ENCODE results near the gene SRPK2. TPM values are rescaled to one million over a fixed set of nuclear protein-coding genes. Genes with fewer than 3 reads are reported as not detected.

The SRPK2 gene
- total RNA-seq, 1 donor from 2014 or later: 56.4 TPM

GRCh38 chr7:105112440-105113418 is 276.0 kb downstream of the SRPK2 start:
- H3K36me3 Mint-ChIP-seq (ENCODE audit: low read depth): peaks cover 55% of the 10 kb centered on the region
- intact Hi-C loops (cut with micrococcal nuclease): no loop called here
- peak overlapping the region; percentile 77 for H3K27ac Mint-ChIP-seq
- H3K27me3 Mint-ChIP-seq (ENCODE audit: insufficient read depth): no peaks in the 10 kb centered on the region
- H3K4me3 Mint-ChIP-seq: no peak overlapping the region
- peaks cover 6% of the 10 kb centered on the region for H3K4me1 Mint-ChIP-seq (ENCODE audit: low read depth)
- DNase-seq (ENCODE audit: low spot score): no peak
- peaks cover 3% of the 10 kb centered on the region for H3K9me3 Mint-ChIP-seq

GRCh38 chr7:105107458-105107857 is 281.3 kb downstream of the SRPK2 start:
- Mint-ChIP-seq H3K4me1 (ENCODE audit: low read depth) (peaks cover 17% of the 10 kb centered on the region), H3K9me3 (no peaks in the 10 kb centered on the region), H3K27me3 (ENCODE audit: insufficient read depth) (no peaks in the 10 kb centered on the region), H3K4me3 (no peak overlapping the region), H3K27ac (no peak overlapping the region), H3K36me3 (ENCODE audit: low read depth) (peaks cover 47% of the 10 kb centered on the region)
- intact Hi-C loops (cut with micrococcal nuclease): loop anchor here (5.0 kb wide), 2 partner anchors 35 to 320 kb away; no protein-coding TSS in a partner anchor
- no peak for DNase-seq (ENCODE audit: low spot score)

DNA sequence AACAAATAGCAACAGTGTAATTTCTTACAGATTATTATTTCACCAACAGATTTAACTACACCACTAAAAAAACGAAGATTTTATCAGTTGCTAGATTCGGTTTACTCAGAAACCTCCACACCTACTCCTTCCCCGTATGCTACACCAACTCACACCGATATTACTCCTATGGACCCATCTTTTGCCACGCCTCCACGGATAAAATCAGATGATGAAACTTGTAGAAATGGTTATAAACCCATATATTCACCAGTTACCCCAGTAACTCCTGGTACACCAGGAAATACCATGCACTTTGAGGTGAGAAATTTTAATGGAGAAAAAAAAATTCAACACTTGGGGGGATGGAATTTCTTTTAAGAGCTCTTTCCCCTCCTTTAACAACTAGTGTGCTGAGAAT is 282.2 kb downstream of the SRPK2 start:
- no peak for DNase-seq (ENCODE audit: low spot score)
- Mint-ChIP-seq H3K9me3 (no peaks in the 10 kb centered on the region), H3K27ac (peak overlapping the region; percentile 28), H3K36me3 (ENCODE audit: low read depth) (peaks cover 42% of the 10 kb centered on the region), H3K4me3 (no peak overlapping the region), H3K4me1 (ENCODE audit: low read depth) (peaks cover 11% of the 10 kb centered on the region), H3K27me3 (ENCODE audit: insufficient read depth) (no peaks in the 10 kb centered on the region)
- intact Hi-C loops (cut with micrococcal nuclease): loop anchor here (5.0 kb wide), 2 partner anchors 34 to 321 kb away; no protein-coding TSS in a partner anchor

DNA sequence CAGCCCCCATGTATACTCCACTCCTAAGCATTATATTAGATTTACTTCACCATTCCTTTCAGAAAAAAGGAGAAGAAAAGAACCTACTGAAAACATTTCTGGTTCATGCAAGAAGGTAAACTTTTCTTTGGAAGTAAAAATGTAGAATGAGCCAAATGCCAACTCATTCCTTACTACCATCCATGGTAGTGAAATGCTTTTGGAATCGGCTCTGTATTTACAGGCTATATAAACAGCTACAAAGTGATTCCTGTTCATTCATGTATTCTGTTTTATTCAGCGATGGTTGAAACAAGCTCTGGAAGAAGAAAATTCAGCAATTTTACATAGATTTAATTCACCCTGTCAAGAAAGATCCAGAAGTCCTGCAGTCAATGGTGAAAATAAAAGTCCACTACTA is 283.1 kb downstream of the SRPK2 start:
- intact Hi-C loops (cut with micrococcal nuclease): loop anchor here (5.0 kb wide), 2 partner anchors 33 to 322 kb away; no protein-coding TSS in a partner anchor
- no peak overlapping the region for H3K4me3 Mint-ChIP-seq
- peak overlapping the region; percentile 58 for H3K27ac Mint-ChIP-seq
- H3K36me3 Mint-ChIP-seq (ENCODE audit: low read depth): peaks cover 43% of the 10 kb centered on the region
- peaks cover 19% of the 10 kb centered on the region for H3K4me1 Mint-ChIP-seq (ENCODE audit: low read depth)
- no peaks in the 10 kb centered on the region for H3K27me3 Mint-ChIP-seq (ENCODE audit: insufficient read depth)
- no peaks in the 10 kb centered on the region for H3K9me3 Mint-ChIP-seq
- DNase-seq (ENCODE audit: low spot score): no peak

DNA sequence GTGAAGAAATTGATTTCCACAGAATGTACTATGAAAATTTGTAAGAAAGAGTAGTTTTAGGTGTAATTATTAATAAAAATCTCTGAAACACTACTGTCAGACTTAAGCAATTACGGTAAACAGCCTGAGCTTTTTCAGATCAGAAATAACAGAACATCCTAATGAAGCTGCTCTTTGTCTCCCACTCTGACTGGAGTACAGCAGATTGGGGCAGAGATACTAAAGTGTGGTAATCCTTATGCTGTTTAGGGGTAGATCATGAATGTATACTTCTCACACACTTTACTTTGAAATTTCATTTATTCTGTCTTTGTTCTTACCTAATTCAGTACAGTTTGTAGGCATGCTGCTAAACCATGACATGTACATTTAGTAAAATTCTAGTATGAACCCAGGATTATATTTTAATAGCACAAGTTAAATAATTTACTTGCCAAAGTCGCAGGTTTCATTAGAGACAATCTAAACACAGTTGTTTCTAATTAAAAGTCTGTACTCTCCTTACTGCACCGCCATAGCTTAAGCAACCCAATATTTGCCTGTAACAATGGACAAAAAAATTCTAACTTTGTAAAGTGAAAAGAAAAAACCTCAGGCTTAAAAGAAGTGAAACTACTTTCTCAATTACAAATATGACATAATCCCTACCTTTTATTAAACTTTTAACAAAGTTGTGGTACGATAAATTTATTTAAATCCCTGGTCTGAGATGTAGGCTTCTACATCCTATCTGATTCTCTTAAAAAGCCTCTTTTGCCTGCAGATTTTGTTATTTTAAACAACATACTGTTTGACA is 286.0 kb downstream of the SRPK2 start:
- Mint-ChIP-seq H3K4me3 (no peak overlapping the region), H3K4me1 (ENCODE audit: low read depth) (peaks cover 43% of the 10 kb centered on the region), H3K27me3 (ENCODE audit: insufficient read depth) (no peaks in the 10 kb centered on the region), H3K9me3 (no peaks in the 10 kb centered on the region), H3K36me3 (ENCODE audit: low read depth) (peaks cover 49% of the 10 kb centered on the region), H3K27ac (peak overlapping the region; percentile 52)
- DNase-seq (ENCODE audit: low spot score): no peak
- intact Hi-C loops (cut with micrococcal nuclease): loop anchor here (5.0 kb wide), 1 partner anchor 705 kb away; no protein-coding TSS in a partner anchor

- Mint-ChIP-seq H3K9me3 (no peaks in the 10 kb centered on the region), H3K36me3 (ENCODE audit: low read depth) (peaks cover 46% of the 10 kb centered on the region)
Measured at GRCh38 chr7:105101864-105102263, 286.9 kb downstream of the SRPK2 start.

DNA sequence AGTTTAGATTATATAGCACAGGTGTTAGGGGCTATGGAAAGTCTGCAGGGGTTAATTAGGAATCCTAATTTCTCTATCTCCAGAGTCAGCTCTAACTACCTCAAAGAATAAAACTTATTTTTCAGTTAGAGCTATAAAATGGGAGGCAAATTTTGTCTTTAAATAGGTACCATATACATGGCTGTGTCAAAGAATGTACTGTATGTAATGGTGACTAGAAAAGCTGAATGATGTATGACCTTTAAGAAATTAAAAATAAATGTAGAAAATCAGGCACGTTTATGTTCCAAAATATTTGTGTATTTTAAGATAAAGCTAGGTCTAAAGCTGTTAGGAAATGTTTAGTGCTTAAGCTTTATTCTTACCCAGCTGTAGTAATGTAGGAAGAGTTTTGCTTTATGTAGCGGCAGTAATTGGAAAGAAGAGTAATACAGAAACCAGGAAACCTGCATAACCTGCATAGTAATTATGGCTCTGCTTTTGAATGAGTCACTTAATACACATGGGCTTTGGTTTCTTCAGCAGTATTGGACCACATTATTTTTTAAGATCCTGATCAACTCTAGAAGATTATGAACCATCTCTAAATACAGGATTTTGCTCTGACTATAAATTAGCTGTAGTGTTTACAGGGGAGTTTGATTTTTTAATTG is 289.7 kb downstream of the SRPK2 start:
- Mint-ChIP-seq H3K4me1 (ENCODE audit: low read depth) (peaks cover 52% of the 10 kb centered on the region), H3K27me3 (ENCODE audit: insufficient read depth) (no peaks in the 10 kb centered on the region), H3K9me3 (no peaks in the 10 kb centered on the region), H3K36me3 (ENCODE audit: low read depth) (peaks cover 51% of the 10 kb centered on the region), H3K27ac (peak overlapping the region; percentile 84), H3K4me3 (no peak overlapping the region)
- intact Hi-C loops (cut with micrococcal nuclease): loop anchor here (2.0 kb wide), 2 partner anchors 118 to 176 kb away; no protein-coding TSS in a partner anchor
- DNase-seq (ENCODE audit: low spot score): no peak

More at GRCh38 chr7:105101864-105102263, 286.9 kb downstream of the SRPK2 start:
- intact Hi-C loops (cut with micrococcal nuclease): loop anchor here (5.0 kb wide), 1 partner anchor 705 kb away; no protein-coding TSS in a partner anchor
- peaks cover 47% of the 10 kb centered on the region for H3K4me1 Mint-ChIP-seq (ENCODE audit: low read depth)
- no peaks in the 10 kb centered on the region for H3K27me3 Mint-ChIP-seq (ENCODE audit: insufficient read depth)
- DNase-seq (ENCODE audit: low spot score): no peak
- no peak overlapping the region for H3K4me3 Mint-ChIP-seq
- no peak overlapping the region for H3K27ac Mint-ChIP-seq

DNA sequence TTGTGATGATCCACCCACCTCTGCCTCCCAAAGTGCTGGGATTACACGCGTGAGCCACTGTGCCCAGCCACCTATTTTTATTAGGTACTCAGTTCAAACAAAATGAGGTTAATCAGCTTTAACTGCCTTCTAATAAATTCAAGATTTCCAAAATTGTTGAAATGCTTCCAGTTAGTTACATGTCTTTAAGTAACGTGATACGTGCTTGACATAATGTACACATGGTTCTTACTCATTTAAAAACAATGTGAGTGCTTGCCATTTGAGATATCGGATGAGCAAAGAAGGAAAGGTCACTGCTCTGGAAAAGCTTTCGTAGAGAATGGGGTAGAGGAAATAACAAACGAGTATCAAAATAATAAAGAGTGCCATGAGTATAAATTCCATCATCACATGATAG is 291.1 kb downstream of the SRPK2 start:
- Mint-ChIP-seq H3K36me3 (ENCODE audit: low read depth) (peaks cover 50% of the 10 kb centered on the region), H3K4me1 (ENCODE audit: low read depth) (peaks cover 42% of the 10 kb centered on the region), H3K9me3 (no peaks in the 10 kb centered on the region), H3K27me3 (ENCODE audit: insufficient read depth) (no peaks in the 10 kb centered on the region), H3K4me3 (no peak overlapping the region), H3K27ac (peak overlapping the region; percentile 61)
- DNase-seq (ENCODE audit: low spot score): no peak
- intact Hi-C loops (cut with micrococcal nuclease): loop anchor here (2.0 kb wide), 2 partner anchors 117 to 175 kb away; no protein-coding TSS in a partner anchor

DNA sequence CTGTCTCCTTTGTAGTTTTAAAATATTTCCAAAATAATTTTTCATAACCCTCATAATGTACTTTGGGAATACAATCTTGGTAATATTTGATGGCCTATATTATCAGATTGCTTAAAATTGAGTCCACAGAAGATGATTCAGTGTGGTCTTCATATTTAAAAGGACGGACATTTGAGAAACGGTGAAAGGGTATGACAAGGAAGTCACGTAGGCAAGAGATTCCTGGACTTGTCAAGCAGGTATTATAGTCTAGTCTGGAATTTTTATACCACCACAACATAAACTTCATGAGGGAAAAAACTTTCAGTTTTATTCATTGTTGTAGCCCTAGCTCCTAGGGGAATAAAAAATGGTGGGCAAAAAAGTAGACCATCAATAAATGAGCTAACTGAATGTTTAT is 292.4 kb downstream of the SRPK2 start:
- Mint-ChIP-seq H3K9me3 (no peaks in the 10 kb centered on the region), H3K4me1 (ENCODE audit: low read depth) (peaks cover 40% of the 10 kb centered on the region), H3K4me3 (no peak overlapping the region), H3K36me3 (ENCODE audit: low read depth) (peaks cover 49% of the 10 kb centered on the region), H3K27ac (no peak overlapping the region), H3K27me3 (ENCODE audit: insufficient read depth) (no peaks in the 10 kb centered on the region)
- intact Hi-C loops (cut with micrococcal nuclease): no loop called here
- DNase-seq (ENCODE audit: low spot score): no peak

DNA sequence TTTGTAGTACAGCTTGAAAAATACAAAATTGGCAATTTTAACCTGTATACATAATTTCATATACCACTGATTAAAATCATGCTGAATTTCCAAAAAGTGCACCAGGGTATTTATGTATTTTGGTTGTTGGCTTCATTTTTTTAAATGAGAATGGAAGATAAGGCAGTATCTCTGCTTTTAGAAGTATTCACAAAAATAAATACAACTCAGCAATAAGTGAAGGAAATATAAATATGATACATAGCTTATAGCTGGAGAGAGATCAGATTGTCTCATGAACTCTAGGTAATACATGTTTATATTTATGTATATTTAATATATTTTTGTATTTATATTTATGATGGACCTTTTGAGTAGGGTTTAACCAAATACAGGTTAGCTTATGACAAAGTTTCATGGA is 293.8 kb downstream of the SRPK2 start:
- peaks cover 39% of the 10 kb centered on the region for H3K36me3 Mint-ChIP-seq (ENCODE audit: low read depth)
- DNase-seq (ENCODE audit: low spot score): no peak
- no peaks in the 10 kb centered on the region for H3K9me3 Mint-ChIP-seq
- H3K27ac Mint-ChIP-seq: peak overlapping the region; percentile 11
- no peaks in the 10 kb centered on the region for H3K27me3 Mint-ChIP-seq (ENCODE audit: insufficient read depth)
- H3K4me3 Mint-ChIP-seq: no peak overlapping the region
- H3K4me1 Mint-ChIP-seq (ENCODE audit: low read depth): peaks cover 27% of the 10 kb centered on the region
- intact Hi-C loops (cut with micrococcal nuclease): no loop called here

- peaks cover 18% of the 10 kb centered on the region for H3K4me1 Mint-ChIP-seq (ENCODE audit: low read depth)
- H3K27me3 Mint-ChIP-seq (ENCODE audit: insufficient read depth): no peaks in the 10 kb centered on the region
- H3K4me3 Mint-ChIP-seq: no peak overlapping the region
- peaks cover 34% of the 10 kb centered on the region for H3K36me3 Mint-ChIP-seq (ENCODE audit: low read depth)
- DNase-seq (ENCODE audit: low spot score): no peak
- no peaks in the 10 kb centered on the region for H3K9me3 Mint-ChIP-seq
- intact Hi-C loops (cut with micrococcal nuclease): no loop called here
- no peak overlapping the region for H3K27ac Mint-ChIP-seq
Measured at GRCh38 chr7:105088456-105088855, 300.3 kb downstream of the SRPK2 start.

DNA sequence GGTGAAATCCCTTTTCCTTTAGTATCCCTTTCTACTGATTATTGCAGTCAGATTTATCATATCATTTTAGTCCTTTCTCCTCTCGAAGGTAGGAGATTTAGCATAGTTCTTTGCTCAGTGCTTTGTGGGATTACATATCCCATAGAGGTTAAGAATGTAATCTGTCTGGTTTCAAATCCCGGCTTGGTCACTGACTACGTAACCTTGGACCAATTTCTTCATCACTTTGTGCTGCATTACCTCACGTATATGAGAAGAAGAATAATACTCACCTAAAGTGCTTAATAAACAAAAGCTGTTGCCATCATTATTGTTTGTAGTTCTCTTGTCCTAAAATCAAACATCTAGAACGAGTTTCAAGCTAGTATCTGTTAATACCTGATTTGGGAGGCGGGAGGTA is 300.7 kb downstream of the SRPK2 start:
- H3K4me1 Mint-ChIP-seq (ENCODE audit: low read depth): peaks cover 20% of the 10 kb centered on the region
- no peaks in the 10 kb centered on the region for H3K9me3 Mint-ChIP-seq
- no peak for DNase-seq (ENCODE audit: low spot score)
- H3K4me3 Mint-ChIP-seq: no peak overlapping the region
- no peak overlapping the region for H3K27ac Mint-ChIP-seq
- peaks cover 37% of the 10 kb centered on the region for H3K36me3 Mint-ChIP-seq (ENCODE audit: low read depth)
- intact Hi-C loops (cut with micrococcal nuclease): no loop called here
- no peaks in the 10 kb centered on the region for H3K27me3 Mint-ChIP-seq (ENCODE audit: insufficient read depth)

All from activated T-helper 1 cell treated with anti-CD3 and anti-CD28 coated beads, Interleukin-12 subunit alpha, Interleukin-12 subunit beta, Interleukin-2, Interleukin-4 antibody, amounts not matched to agents 30 ng/mL and 10 ng/mL and 1 ng/mL, durations not matched to agents 14 hours and 24 hours and 36 hours (primary cell).